Measurements from ENCODE around the gene MGMT. TPM values are rescaled to one million over a fixed set of nuclear protein-coding genes. Genes with fewer than 3 reads are reported as not detected.

The MGMT gene
- total RNA-seq, 1 experiment from 2014 or later, result 18.6 TPM

- no peak for DNase-seq
- Histone ChIP-seq H3K36me3 (replicated peaks; ENCODE audit: control insufficient read depth, insufficient read depth, low read length) (no peaks in the 10 kb centered on the region), H3K27me3 (ENCODE audit: control insufficient read depth, insufficient read depth, low read length) (no peaks in the 10 kb centered on the region), H3K4me3 (ENCODE audit: insufficient read depth, low read depth, low read length) (no peak overlapping the region)
These were observed 28.7 kb downstream of the MGMT start for GRCh38 chr10:129495698-129496097.

- H3K27me3 ChIP-seq (ENCODE audit: control insufficient read depth, insufficient read depth, low read length), result no peaks in the 10 kb centered on the region
- no peak for DNase-seq
- H3K4me3 ChIP-seq (ENCODE audit: insufficient read depth, low read depth, low read length), result no peak overlapping the region
- no peaks in the 10 kb centered on the region for H3K36me3 ChIP-seq (replicated peaks; ENCODE audit: control insufficient read depth, insufficient read depth, low read length)
These were observed 30.0 kb downstream of the MGMT start for GRCh38 chr10:129497013-129497412.

GRCh38 chr10:129498680-129499079, 31.6 kb downstream of the MGMT start:
- H3K36me3 ChIP-seq (replicated peaks; ENCODE audit: control insufficient read depth, insufficient read depth, low read length), result no peaks in the 10 kb centered on the region
- H3K4me3 ChIP-seq (ENCODE audit: insufficient read depth, low read depth, low read length), result no peak overlapping the region
- DNase-seq, result no peak
- no peaks in the 10 kb centered on the region for H3K27me3 ChIP-seq (ENCODE audit: control insufficient read depth, insufficient read depth, low read length)

- no peak for DNase-seq
- Histone ChIP-seq H3K36me3 (replicated peaks; ENCODE audit: control insufficient read depth, insufficient read depth, low read length) (no peaks in the 10 kb centered on the region), H3K27me3 (ENCODE audit: control insufficient read depth, insufficient read depth, low read length) (no peaks in the 10 kb centered on the region), H3K4me3 (ENCODE audit: insufficient read depth, low read depth, low read length) (no peak overlapping the region)
These were observed 33.7 kb downstream of the MGMT start for GRCh38 chr10:129500617-129501339.

GRCh38 chr10:129501652-129502436, 34.8 kb downstream of the MGMT start:
- Histone ChIP-seq H3K4me3 (ENCODE audit: insufficient read depth, low read depth, low read length) (no peak overlapping the region), H3K36me3 (replicated peaks; ENCODE audit: control insufficient read depth, insufficient read depth, low read length) (no peaks in the 10 kb centered on the region), H3K27me3 (ENCODE audit: control insufficient read depth, insufficient read depth, low read length) (no peaks in the 10 kb centered on the region)
- DNase-seq, result no peak

GRCh38 chr10:129502448-129502847, 35.4 kb downstream of the MGMT start:
- no peaks in the 10 kb centered on the region for H3K27me3 ChIP-seq (ENCODE audit: control insufficient read depth, insufficient read depth, low read length)
- H3K4me3 ChIP-seq (ENCODE audit: insufficient read depth, low read depth, low read length), result no peak overlapping the region
- no peak for DNase-seq
- no peaks in the 10 kb centered on the region for H3K36me3 ChIP-seq (replicated peaks; ENCODE audit: control insufficient read depth, insufficient read depth, low read length)

GRCh38 chr10:129505500-129506075, 38.5 kb downstream of the MGMT start:
- Histone ChIP-seq H3K4me3 (ENCODE audit: insufficient read depth, low read depth, low read length) (no peak overlapping the region), H3K36me3 (replicated peaks; ENCODE audit: control insufficient read depth, insufficient read depth, low read length) (no peaks in the 10 kb centered on the region), H3K27me3 (ENCODE audit: control insufficient read depth, insufficient read depth, low read length) (no peaks in the 10 kb centered on the region)
- no peak for DNase-seq

- no peaks in the 10 kb centered on the region for H3K27me3 ChIP-seq (ENCODE audit: control insufficient read depth, insufficient read depth, low read length)
- DNase-seq, result no peak
- H3K4me3 ChIP-seq (ENCODE audit: insufficient read depth, low read depth, low read length), result no peak overlapping the region
- H3K36me3 ChIP-seq (replicated peaks; ENCODE audit: control insufficient read depth, insufficient read depth, low read length), result no peaks in the 10 kb centered on the region
These were observed 39.2 kb downstream of the MGMT start for GRCh38 chr10:129506101-129506797.

- Histone ChIP-seq H3K27me3 (ENCODE audit: control insufficient read depth, insufficient read depth, low read length) (no peaks in the 10 kb centered on the region), H3K36me3 (replicated peaks; ENCODE audit: control insufficient read depth, insufficient read depth, low read length) (no peaks in the 10 kb centered on the region), H3K4me3 (ENCODE audit: insufficient read depth, low read depth, low read length) (no peak overlapping the region)
- DNase-seq, result no peak
These were observed 40.3 kb downstream of the MGMT start for GRCh38 chr10:129507216-129507889.

GRCh38 chr10:129509155-129509554, 42.1 kb downstream of the MGMT start:
- no peak overlapping the region for H3K4me3 ChIP-seq (ENCODE audit: insufficient read depth, low read depth, low read length)
- DNase-seq, result no peak
- H3K27me3 ChIP-seq (ENCODE audit: control insufficient read depth, insufficient read depth, low read length), result no peaks in the 10 kb centered on the region

GRCh38 chr10:129509835-129510234, 42.8 kb downstream of the MGMT start:
- no peak for DNase-seq
- Histone ChIP-seq H3K36me3 (replicated peaks; ENCODE audit: control insufficient read depth, insufficient read depth, low read length) (no peaks in the 10 kb centered on the region), H3K27me3 (ENCODE audit: control insufficient read depth, insufficient read depth, low read length) (no peaks in the 10 kb centered on the region), H3K4me3 (ENCODE audit: insufficient read depth, low read depth, low read length) (no peak overlapping the region)

More at GRCh38 chr10:129509155-129509554, 42.1 kb downstream of the MGMT start:
- no peaks in the 10 kb centered on the region for H3K36me3 ChIP-seq (replicated peaks; ENCODE audit: control insufficient read depth, insufficient read depth, low read length)

GRCh38 chr10:129511086-129511485, 44.0 kb downstream of the MGMT start:
- no peak for DNase-seq
- Histone ChIP-seq H3K4me3 (ENCODE audit: insufficient read depth, low read depth, low read length) (no peak overlapping the region), H3K36me3 (replicated peaks; ENCODE audit: control insufficient read depth, insufficient read depth, low read length) (no peaks in the 10 kb centered on the region), H3K27me3 (ENCODE audit: control insufficient read depth, insufficient read depth, low read length) (no peaks in the 10 kb centered on the region)

GRCh38 chr10:129511758-129512157, 44.7 kb downstream of the MGMT start:
- no peak overlapping the region for H3K4me3 ChIP-seq (ENCODE audit: insufficient read depth, low read depth, low read length)
- no peak for DNase-seq
- no peaks in the 10 kb centered on the region for H3K27me3 ChIP-seq (ENCODE audit: control insufficient read depth, insufficient read depth, low read length)
- H3K36me3 ChIP-seq (replicated peaks; ENCODE audit: control insufficient read depth, insufficient read depth, low read length), result no peaks in the 10 kb centered on the region

- H3K4me3 ChIP-seq (ENCODE audit: insufficient read depth, low read depth, low read length), result no peak overlapping the region
- no peaks in the 10 kb centered on the region for H3K36me3 ChIP-seq (replicated peaks; ENCODE audit: control insufficient read depth, insufficient read depth, low read length)
- DNase-seq, result peak; percentile 67
- no peaks in the 10 kb centered on the region for H3K27me3 ChIP-seq (ENCODE audit: control insufficient read depth, insufficient read depth, low read length)
These were observed 46.3 kb downstream of the MGMT start for GRCh38 chr10:129513312-129513711.

All from H7 (cell line).